CD4-positive, alpha-beta T cell treated with Interleukin-1 beta for 1 hour (primary cell): ENCODE measurements around the gene ARHGAP22.

ENCODE experiments used
- DNase-seq, 2 donors: peaks; one replicate each; pipeline ENCODE4 v3.0.0-alpha.2; 2020 to 2022

Gene ARHGAP22

DNA sequence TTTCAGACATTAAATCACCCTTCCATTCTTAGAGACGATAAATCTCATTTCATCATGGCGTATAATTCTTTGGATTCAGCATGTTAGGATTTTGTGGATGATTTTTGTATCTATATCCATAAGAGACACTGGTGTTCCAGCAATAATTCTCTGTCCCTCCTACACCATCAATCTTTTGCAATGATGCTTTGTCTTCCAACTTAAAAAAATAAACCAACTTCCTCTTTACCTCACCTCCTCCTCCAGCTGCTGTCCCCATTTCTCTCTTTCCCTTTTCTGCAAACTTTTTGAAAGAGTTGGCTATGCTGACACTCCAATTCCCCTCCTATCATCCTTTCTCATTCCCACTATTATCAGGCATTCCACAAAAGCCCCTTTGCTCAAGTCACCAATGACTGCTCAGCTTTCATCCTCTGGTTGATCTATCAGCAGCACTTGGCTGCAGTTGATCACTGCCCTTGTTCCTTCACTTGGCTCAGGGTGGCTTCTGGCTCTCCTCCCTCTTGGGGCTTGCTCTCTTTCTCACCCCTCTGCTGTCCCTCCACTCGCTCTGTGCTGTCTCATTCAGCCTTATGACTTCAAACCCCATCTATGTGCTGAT lies 130.0 kb downstream of the ARHGAP22 start:
- DNase-seq, result no peak

DNA sequence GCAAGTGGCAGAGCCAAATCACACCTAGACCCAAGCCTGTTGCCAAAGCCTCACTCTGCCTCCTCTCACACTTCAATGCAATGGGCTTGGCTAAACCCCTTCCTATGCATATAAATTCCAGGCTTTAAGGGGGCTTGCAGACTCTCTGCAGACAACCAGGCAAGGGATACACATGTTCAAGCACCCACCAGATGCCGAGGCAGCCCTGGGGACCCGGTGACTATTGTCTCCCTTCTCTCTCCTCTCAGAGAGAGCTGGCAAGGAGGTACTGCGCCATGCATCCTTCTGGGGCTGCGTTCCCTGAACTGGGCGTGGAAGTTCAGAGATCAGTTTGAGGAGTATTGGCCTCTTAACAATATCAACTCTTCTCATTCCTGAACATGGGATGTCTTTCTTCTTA lies 131.2 kb downstream of the ARHGAP22 start:
- no peak for DNase-seq

DNA sequence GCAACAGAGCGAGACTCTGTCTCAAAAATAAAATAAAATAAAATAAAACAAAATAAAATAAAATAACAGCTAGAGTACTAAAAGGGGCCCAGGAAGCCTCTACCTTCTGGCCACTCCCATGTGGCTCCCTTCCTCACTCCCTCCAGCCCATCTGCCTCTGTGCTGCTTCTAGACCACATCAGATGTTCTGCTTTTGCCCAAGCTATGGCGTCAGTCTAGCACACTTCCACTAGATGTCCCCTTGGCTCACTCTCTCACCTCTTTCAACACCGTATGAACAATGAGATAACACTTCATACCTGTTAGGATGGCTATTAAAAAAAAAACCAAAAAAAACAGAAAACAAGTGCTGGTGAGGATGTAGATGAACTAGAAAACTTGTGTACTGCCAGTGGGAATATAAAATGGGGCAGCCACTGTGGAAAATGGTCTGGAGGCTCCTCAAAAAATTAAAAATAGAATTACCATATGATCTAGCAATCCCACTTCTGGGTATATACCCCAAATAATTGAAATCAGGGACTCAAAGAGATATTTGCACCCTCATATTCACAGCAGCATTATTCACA lies 132.3 kb downstream of the ARHGAP22 start:
- DNase-seq, result no peak

DNA sequence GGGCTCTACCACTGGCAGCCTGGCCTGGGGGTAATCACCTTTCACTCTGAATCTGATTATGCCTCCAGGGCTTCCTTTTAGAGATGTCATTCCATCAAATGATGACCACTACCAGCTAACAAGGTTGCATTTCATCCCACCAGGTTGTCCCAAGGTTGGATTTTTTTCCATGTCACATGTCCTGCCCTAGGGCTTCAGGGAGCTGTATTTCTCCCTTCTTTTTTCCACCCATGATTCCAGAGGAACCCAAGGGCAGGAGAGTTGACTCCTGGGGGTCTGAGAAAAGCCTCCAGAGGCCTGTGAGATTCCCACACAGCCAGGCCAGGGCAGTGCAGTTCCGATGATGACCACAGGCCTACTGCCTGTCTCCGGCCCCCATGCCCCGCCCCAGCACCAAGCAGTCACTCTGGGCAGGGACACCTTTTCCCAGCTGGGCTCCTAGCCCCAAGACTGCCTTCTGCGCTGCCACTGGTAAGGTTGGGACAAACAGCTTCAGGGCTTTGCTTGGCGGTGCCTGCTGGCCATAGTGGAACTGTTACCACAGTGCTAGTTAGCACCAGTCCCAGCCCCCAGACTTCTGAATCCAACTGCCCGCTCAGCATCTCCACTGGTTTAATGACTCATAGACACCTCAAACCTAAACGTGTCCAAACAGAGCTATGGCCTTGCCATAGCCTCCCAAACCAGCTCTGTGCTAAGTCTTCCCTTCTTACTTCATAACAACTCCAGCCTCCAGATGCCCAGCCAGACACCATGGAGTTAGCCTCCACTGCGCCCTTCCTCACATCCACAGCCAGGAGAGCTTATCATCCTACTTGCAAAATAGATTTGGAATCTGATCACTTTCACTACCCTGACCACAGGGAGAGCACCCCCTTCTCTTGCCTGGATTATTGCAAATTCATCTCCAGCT lies 133.7 kb downstream of the ARHGAP22 start:
- DNase-seq, result no peak

DNA sequence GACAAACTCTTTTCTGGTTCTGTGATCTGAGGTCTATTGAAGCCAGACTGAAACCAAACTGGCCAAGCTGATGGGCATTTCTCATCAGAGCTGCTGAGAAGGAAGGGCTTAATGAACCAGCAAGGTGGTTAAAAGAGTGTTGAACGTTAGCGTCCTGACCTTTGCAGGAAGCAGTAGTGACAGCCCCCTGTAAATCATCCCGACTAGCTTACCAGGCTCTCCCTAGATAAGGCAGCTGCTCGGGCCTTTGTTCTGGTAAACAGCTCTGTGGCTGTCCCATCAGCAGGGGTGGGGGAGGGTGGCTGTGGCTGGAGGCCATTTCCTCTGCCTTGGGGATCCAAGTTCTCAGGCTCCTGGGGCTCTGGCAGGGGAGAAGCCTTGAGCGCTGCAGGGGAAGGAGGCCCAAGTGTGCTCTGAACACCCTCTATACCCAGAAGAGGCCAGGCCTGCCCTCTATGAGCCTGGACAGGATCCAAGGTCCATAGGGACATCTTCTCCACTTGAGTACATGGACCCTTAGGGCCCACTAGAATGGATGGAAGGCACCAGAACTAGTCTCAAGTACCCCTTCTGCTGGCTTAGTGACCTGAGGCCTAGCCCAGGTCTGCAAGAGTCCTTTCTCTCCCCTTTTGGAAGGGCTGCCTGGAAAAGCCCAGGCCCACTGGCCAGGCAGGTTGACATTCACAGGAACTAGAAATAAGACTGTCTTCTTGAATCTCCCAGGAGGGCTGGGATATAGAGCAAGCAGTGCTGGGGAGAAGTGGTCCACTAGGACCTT lies 134.6 kb downstream of the ARHGAP22 start:
- DNase-seq, result no peak

DNA sequence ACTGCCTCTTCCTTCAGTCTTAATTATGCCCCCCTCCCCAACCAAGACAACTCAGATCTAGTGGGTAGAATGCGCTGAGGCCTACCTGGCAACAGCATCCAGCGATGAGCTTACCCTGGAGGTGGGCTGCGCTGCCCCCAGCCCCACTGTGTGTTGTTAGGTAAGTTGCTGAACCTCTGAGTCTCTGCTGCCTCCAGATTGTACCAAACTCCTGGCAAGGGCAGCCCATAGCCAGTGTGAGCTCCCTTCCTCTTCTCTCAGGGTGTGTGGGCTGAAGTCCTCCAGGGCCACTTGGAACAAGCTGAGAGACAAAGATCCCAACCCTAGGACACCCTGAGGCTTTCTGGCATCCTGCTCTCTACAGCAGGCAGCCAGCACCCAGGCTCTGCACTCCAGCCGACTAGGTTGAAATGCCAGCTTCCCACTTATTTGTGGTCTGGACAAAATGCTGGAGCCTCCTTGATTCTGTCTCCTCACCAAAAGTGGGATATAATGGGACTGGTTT lies 135.3 kb downstream of the ARHGAP22 start:
- no peak for DNase-seq

DNA sequence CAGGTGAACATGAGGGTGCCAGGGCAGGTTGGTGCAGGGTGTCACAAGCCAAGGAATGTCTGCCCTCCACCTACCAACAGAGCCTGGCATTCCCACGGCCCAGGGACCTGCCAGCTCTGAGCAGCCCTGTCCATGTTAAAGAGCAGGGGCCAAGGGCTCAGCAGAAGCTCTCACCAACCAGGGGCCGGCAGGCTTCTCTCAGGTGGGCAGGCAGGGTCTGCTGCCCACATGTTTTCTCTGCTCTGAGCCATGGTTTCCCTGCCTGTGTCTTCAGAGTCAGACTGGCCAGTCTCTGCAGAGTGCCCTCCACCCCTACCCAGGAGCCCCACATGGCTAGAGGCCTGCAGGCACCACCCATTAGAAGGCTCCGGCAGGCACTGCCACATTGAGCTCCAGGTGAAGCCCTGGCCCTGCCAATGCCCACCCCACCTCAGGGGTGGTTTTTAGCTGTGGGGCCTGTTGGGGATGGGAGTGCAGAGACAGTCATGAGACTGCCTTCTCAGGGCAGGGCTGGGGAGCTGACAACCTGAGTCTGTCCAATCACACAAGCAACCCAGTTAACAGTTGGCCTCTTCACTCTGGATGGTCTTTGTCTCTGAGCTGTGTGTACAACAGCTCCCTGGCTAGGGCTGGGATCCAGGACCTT lies 135.9 kb downstream of the ARHGAP22 start:
- DNase-seq, result no peak

DNA sequence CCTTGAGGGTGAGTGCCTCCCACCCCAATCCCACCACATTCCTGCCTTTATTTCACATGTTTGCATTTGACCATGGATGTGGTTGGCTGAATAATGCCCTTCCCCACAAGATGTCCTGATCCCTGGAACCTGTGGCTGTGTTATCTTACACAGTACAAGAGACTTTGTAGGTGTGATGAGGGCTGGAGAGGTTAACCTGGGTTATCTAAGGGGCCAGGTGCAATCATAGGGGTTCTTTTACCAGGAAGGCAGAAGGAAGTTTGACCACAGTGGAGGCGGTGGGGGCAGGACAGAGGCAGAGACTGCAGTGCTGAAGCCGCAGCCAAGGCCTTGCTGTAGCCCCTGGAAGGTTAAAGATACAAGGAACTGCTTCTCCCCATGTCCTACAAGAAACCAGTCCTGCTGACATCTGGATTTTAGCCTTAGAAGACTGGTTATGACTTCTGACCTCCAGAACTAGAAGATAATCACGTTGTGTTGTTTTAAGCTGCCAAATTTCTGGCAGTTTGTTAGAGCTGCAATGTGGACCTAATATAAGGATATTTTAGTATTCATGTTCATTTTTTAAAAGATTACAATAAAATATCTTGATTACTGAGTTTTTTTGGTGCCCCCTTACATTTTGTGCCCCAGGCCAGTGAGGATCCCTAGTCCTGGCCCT lies 136.6 kb downstream of the ARHGAP22 start:
- no peak for DNase-seq

DNA sequence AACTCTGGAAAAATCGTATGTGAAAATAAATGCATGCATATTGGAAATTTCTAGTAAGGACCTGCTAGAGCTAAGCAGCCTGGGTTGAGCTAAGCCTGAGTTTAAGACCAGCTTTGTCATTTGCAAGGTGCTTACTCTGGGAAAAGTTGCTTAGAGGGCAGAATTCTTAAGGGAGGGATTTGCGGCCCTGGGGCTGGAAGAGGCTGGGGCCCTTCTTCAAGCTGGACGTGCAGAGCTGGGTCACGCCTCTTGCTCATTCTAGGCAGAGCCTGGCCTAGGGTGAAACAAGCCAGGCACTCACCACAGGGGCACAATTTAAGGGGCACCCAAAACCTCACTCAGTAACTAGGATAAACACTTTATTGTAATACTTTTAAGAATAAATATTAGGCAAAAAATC lies 137.2 kb downstream of the ARHGAP22 start:
- DNase-seq, result no peak

DNA sequence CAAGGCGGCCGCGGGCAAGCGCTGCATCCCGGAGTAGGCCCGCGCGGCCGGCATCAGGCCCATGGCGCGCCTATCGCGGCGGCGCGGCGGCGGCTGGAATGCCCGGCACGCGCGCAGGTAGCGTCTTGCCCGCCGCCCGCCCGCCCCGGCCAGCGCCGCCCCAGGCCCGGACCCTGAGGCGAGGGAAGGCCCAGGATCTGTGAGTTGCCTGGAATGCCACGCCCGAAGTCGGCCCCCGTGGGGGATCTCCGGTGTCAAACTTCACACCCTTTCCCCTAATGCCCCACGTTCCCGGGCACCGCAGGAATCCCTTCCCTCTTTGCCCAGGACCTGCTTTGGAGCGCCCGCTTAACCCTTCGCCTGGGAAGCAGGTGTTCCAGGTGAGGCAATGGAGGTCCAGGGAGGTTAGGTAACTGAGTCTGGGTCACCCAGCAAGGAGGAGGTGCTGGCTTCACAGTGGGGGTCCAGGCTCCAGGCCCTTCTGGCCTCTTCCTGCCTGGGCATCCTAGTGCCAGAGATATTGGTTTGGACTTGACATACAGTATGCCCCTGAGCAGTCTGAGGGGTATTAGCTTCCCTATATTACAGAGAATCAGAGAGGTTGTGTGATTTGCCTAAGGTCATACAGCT lies 138.1 kb downstream of the ARHGAP22 start:
- DNase-seq, result no peak

DNA sequence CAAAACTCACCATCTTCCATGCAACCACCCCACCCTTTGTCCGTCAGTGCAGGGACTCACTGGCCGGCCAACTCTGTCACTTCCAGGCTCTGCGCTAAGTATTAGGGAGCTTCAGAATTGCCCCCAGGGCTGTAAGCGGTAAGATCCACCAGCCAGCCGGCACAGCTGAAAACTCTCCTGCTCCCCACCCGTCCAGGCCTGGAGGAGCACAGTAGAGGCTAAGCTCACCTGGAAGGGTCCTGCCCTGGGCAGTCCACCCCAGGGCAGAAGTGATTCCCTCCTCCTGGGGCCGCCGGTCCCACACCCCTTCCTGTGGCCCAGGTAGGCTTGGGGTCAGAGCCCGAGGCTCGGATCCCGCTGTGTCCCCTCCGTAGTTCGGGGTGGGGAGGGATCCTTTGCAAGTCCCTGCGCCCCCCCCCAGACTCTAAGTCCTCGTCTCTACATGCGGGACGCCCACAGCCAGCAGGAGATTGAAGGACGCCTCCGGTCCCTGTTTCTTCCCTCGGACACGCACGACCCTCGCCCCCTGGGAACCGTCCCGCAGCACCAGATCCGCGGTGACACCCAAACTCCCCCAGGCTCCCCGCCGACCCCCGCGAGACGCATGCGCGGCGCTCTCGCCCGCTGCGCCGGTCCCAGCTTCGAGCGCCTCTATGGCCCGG lies 138.9 kb downstream of the ARHGAP22 start:
- no peak for DNase-seq

DNA sequence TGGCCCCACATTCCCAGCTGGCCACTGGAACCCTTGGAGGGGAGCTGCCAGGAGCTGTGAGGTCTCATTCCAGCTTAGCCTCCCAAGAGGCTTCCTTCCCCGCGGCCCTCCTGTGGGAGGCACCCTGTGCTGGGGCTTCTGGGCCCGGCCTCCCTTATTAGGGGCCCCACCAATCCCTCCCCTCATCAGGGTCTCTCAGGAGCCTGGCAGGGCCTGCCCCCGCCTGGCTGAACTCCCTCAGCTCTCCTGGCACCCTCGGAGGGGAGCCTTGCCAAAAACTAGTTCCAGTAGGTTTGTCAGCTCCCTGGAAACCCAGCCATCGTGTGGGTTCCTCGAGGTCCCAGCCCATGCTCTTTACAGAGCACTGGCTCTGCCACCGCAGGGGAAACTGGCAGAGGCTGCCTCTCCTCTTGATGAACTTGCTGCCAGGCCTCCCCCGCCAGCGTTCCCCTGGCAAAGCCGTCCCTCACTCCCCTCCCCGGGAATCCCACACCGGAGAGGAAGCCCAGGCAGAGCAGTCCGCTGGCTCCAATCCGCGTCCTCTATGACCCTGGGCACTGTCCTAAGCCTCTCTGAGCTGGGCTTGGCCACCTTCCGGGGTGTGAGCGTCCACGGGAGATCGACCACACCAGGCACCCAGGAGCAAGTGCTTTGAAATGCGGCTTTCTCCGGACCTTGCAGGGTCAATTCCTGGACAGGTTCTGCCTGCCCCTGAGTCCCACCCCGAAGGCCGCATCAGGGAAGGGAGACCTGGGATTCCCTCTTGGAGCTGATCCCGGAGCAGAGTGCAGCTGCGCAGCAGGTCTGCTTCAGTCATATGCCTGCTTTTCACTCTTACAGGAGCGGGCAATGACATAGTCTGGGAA lies 139.8 kb downstream of the ARHGAP22 start:
- DNase-seq, result no peak

DNA sequence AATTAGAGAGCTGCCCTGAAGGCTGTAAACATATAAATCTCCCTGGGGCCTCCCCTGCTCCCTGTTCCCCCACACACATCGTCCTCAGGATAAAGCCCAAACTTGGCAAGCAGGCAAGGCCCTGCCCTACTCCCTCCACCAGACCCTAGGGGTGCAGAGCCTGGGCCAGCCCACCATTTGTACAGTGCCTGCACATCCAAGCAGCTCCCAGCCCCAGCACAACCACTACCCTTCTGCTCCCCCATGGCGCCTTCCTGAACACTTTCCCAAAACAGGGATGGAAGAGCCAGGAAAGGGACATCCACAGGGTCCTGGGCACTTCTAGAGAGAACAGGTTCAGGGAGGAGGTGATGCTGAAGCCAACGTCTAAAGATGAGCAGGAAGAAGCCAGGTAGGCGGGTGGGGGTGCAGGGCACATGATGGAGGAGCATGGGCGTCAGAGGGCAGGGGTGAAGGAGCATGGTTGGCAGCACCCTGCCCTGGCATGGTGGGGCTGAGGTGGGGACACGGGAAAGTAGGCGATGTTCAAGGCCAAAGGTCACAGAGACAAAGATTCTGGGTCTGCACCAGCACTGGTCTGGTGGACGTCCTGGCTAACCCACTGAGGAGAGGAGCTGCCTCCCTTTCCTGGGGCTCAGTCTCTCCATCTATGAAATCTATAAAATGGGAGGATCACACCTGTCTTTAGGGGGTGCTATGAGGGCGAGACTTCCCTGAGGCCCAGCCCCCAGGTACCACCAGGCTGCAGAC lies 140.6 kb downstream of the ARHGAP22 start:
- DNase-seq, result no peak

DNA sequence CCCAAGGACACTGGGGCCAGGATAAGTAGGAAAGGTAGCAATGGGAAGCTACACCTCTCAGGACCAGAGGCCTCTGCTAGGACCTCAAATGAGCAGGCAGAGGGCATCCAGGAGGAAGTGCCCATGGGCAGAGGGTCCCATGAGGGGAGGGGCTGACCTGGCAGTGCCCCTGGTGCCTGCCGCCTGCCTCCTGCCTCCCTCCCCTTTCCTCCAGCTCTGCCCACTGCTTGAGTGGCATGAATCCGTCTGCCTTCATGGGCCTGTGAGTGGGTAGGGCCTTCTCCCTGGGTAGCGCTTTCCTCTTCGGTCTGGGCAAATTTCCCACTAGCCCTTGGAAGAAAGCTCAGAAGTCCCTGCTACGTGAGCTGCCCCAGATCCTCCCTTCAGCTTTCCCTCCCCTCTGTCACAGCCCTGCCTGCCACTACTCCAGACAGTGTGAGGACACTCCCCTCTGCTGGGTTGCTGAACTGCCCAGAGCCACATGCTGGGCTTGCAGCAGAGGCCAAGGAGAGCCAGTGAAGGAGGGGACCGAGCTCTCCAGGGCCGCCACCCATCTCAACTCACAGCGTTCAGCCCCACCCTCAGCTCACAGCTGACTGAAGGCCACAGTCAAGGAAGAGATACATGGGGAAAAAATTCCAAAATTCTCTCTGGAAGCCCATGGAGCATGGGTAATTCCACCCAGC lies 141.4 kb downstream of the ARHGAP22 start:
- DNase-seq, result no peak

DNA sequence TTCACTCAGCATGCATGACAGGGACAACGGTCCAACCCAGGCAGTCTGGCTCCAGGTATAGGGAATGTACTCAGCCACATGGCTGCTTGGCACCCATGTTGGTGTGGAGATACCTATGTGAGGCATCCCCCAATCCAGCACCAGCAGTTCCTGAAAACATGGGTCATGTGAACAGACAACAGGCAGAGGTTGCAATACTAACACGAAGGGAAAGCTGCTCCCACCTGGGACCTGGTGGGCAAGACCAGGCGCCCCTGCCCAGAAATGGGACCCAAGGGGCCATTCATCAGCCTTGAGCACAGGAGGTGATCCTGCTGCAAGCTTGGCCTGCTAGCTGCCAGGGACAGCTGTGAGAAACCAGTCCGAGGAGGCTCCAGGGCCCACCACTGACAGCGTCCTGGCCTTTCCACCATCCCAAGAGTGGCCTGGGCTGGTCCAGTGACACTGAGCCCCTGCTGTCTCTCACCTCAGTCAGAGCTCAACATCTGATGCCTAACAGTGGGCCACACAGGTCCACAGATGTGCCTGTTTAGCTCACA lies 142.3 kb downstream of the ARHGAP22 start:
- no peak for DNase-seq

DNA sequence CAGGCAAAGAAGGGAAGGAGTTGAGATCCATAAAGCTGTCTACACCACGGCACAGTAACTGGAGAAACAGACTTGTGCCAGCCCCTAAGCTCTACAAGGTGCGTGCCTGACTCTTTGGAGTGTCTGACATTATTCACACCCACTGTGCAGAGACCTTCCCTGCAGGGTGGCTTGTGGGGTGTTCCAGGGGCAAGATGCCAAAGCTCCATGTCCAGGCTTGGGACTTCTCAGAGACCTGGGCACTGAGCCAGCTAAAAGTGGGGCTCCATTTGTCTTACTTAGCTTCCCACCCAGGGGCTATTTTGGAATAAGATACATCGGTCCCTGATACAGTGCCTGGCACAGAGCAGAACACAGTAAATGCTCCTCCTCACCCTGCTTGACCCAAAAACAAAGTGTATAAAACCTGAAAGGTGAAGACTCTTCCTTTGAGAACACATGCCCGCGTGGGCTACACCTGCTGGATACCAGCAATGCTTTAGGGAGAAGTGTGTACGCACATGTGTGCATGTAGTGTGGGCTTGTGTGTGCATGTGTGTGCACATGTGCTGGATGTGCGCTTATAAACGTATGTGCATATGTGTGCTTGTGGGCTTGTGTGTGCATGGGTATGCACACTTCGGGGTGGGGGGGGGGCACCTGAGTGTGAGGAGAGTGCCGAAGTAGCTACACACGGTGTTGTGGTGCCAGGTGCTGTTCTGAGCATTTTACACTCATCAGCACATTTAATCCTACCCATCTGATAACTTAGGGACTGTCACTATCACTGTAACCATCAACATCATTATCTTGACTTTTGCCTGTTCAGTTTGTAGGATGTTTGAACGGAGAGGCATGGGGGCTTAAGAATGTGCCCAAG lies 143.0 kb downstream of the ARHGAP22 start:
- no peak for DNase-seq

DNA sequence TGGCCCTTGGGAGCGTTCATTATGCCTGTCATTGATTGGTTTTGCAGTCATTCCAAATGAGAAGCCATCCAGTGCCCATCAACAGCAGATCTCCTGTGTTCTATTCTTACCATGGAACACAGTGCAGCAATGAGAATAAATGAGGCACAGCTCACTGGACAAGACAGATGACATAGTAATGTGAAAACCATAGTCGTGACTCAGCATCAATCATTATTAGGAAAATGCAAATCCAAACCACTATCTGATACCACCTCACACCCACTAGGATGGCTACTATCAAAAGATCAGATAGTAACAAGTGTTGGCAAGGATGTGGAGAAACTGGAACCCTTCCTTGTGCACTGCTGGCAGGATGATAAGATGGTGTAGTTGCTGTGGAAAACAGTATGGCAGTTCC lies 144.7 kb downstream of the ARHGAP22 start:
- no peak for DNase-seq
